ENCODE data around the gene AGXT.

AGXT gene

DNA sequence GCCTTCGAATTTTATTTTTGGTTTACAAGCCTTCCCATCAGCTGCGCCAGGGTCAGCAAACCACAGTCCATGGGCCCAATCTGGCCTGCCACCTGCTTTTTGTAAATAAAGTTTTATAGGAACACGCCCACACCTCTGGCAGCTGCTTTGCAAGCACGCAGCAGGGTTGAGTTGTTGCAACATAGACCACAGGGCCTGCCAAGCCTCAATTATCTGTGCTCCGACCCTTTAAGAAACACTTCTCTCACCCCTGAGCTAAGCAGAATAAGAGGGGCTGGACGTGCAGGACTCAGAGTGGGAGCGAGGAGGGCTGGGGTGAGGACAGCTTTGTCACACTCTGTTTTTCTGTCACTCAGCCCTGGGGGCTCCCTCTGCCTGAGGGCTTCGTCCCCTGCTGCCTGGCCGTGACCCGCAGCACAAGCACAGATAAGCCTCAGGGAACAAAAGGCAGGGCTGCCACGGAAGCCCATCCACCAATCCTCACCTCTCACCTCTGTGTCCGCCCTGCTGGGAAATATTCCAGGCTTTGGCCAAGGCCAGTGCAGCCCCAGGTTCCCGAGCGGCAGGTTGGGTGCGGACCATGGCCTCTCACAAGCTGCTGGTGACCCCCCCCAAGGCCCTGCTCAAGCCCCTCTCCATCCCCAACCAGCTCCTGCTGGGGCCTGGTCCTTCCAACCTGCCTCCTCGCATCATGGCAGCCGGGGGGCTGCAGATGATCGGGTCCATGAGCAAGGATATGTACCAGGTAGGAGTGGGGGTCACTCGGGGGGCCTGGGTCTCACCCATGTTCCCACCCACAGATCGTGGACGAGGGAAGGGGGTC lies at the start of gene AGXT:
AGXT (plus strand) TSS at position 539 of the 823 bp plus-strand sequence; CDS start at position 581, 42 bp downstream.
- no peak for DNase-seq
- H3K4me3 ChIP-seq (ENCODE audit: low read depth, low read length), result no peak within 1 kb of the TSS
- H3K36me3 ChIP-seq (replicated peaks), result no peaks in the 10 kb centered on the region
- no peaks in the 10 kb centered on the region for H3K27me3 ChIP-seq (replicated peaks)
- H3K27ac ChIP-seq, result no peak within 1 kb of the TSS
- TF ChIP-seq, protein P1, sequence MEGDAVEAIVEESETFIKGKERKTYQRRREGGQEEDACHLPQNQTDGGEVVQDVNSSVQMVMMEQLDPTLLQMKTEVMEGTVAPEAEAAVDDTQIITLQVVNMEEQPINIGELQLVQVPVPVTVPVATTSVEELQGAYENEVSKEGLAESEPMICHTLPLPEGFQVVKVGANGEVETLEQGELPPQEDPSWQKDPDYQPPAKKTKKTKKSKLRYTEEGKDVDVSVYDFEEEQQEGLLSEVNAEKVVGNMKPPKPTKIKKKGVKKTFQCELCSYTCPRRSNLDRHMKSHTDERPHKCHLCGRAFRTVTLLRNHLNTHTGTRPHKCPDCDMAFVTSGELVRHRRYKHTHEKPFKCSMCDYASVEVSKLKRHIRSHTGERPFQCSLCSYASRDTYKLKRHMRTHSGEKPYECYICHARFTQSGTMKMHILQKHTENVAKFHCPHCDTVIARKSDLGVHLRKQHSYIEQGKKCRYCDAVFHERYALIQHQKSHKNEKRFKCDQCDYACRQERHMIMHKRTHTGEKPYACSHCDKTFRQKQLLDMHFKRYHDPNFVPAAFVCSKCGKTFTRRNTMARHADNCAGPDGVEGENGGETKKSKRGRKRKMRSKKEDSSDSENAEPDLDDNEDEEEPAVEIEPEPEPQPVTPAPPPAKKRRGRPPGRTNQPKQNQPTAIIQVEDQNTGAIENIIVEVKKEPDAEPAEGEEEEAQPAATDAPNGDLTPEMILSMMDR (IDR thresholded peaks at IDR 0.05; ENCODE audit: low read depth, low read length, missing control alignments), result no peak
- in situ Hi-C loops (cut with HindIII; ENCODE audit: low pct_ligation_motif_present, low sequenced_read_pairs), result no loop called here

DNA sequence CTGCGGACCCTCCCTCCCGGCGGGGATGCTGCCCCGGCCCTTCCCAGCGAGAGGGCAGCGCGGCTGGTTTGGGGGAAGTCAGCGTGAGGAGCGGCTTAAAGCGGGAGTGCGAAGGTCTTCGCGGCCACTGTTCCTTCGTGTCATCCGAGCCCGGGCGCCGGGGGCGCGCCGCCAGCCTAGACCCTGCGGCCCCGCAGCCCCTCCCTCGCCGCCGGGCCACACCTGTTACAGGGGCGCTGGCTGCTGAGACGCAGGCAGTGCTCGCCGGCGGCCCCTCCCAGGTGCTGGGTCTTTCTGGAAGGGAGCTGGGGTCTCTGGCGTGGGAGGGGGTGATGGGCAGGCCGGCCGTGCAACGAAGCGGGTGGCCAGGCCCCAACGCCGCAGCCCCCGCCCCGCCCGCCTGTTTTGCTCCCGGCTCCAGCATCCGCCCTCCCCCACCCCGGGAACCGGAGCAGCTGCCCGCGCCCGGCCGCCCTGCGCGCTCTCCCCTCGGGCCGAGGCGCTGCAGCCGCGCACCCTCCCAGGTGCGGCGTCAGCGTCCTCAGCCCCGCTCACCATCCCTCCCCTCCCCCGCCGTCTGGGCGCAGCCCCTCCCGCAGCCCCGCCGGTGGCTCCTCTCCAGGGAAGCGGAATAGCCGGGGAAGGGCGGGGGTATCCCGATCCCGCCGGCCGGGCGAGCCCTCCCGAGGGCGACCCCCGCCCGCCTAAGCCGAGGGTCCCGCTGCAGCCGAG lies 49.3 kb upstream of the AGXT start:
- no peak for DNase-seq
- peaks cover 56% of the 10 kb centered on the region for H3K27me3 ChIP-seq (replicated peaks)
- TF ChIP-seq, protein P1 (IDR thresholded peaks at IDR 0.05; ENCODE audit: low read depth, low read length, missing control alignments), result no peak
- H3K27ac ChIP-seq, result no peak overlapping the region
- no peaks in the 10 kb centered on the region for H3K36me3 ChIP-seq (replicated peaks)
- in situ Hi-C loops (cut with HindIII; ENCODE audit: low pct_ligation_motif_present, low sequenced_read_pairs), result no loop called here
- no peak overlapping the region for H3K4me3 ChIP-seq (ENCODE audit: low read depth, low read length)

DNA sequence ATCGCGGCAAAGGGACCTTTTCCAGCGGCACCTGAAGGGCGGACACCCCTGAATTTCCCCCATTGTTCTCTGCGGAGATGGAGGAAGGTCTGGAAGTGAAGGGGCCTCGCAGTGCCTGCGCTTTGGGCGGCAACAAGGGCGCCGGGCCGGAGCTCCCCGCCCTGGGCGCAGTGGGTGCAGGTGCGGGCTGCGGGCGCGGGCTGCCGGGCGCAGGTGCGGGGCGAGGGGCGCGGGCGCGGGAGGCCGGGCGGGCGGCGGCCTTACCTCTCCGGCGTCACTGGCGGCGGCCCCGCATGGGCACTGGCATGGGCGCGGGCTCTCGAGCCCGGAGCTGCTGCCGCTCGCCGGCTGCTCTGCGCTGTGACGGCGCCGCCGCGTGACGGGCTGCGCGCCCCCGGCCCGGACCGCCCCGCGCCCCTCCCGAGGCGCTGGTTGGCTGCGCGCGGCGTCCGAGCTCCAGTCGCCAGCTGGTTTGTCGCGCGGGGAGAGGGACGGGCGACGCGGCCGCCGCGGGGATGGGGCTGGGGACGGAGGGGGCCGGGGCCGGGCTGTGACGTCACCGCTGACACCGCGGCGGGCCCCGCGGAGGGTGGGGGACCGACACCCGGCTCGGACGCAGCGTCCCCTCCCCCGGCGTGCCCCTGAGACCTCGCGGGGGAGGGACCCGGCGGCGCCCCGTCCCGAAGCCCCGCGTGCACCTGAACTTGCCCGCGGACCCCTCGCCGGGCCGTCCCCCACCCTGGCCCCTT lies 48.6 kb upstream of the AGXT start, which contains the start of gene KIF1A:
KIF1A (minus strand) TSS at position 362 of the 749 bp plus-strand sequence. CDS start 22,467 bp downstream, outside the sequence.
- H3K27ac ChIP-seq, result no peak within 1 kb of the TSS
- H3K4me3 ChIP-seq (ENCODE audit: low read depth, low read length), result no peak within 1 kb of the TSS
- peaks cover 56% of the 10 kb centered on the region for H3K27me3 ChIP-seq (replicated peaks)
- no peak for DNase-seq
- TF ChIP-seq, protein P1 (IDR thresholded peaks at IDR 0.05; ENCODE audit: low read depth, low read length, missing control alignments), result no peak
- in situ Hi-C loops (cut with HindIII; ENCODE audit: low pct_ligation_motif_present, low sequenced_read_pairs), result no loop called here
- no peaks in the 10 kb centered on the region for H3K36me3 ChIP-seq (replicated peaks)

DNA sequence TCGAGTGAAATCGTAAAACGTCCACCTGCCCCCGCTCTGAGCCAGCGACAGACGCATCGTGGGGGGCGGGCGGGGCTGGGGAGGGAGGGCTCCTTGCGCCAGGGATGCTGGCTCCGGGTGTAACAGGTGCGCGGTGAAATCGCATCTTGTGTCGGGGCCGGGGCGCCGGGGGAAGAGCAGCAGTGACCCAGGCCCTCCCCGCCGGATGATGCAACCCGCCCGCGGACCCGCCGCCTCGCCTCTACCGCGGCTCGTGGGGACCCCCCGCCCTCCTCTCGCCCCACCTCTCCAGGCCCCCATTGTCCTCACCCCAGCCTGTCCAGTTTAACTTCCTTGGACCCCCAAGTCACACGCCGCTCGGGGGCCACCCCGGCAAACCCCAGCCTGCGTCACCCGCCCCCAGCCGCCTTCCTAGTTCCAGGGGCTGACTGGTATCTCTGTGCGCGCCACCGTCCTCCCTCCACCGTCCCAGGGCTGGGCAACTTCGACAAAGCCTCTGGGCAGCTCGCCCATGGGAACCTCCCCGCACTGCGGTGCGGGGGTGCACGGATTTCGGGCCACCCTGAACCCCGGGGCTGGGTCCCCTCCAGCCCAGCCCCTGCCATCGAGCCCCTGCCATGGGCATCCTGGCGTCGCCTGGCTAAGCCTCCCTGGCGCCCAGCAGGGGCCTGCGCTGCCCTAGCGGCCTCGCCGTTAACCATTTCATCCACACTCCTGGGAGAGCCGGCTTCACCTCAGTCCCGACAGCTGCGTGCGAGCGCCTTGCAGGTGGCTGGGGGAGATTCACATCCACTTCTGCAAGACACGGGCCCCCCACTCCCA lies 47.8 kb upstream of the AGXT start:
- TF ChIP-seq, protein P1 (IDR thresholded peaks at IDR 0.05; ENCODE audit: low read depth, low read length, missing control alignments), result no peak
- no peak overlapping the region for H3K27ac ChIP-seq
- no peak for DNase-seq
- no peak overlapping the region for H3K4me3 ChIP-seq (ENCODE audit: low read depth, low read length)
- in situ Hi-C loops (cut with HindIII; ENCODE audit: low pct_ligation_motif_present, low sequenced_read_pairs), result no loop called here
- H3K36me3 ChIP-seq (replicated peaks), result no peaks in the 10 kb centered on the region
- peaks cover 56% of the 10 kb centered on the region for H3K27me3 ChIP-seq (replicated peaks)

DNA sequence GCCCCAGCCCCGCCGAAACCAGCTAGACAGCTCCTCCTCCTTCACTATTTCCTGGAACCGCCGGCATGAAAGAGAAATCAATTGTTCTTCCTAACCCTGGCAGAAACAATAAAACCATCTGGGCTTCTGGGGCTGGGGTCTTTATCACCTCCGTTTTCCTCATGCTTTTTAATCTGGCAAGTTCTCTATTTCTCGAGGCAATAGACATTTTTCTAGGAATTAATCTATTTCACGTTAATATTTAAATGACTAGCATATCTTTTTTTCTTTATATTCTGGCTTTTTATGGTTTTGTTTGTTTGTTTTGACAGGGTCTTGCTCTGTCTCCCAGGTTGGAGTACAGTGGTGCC lies 47.2 kb upstream of the AGXT start:
- Histone ChIP-seq H3K27me3 (replicated peaks) (peaks cover 56% of the 10 kb centered on the region), H3K27ac (no peak overlapping the region), H3K36me3 (replicated peaks) (no peaks in the 10 kb centered on the region), H3K4me3 (ENCODE audit: low read depth, low read length) (no peak overlapping the region)
- in situ Hi-C loops (cut with HindIII; ENCODE audit: low pct_ligation_motif_present, low sequenced_read_pairs), result no loop called here
- no peak for DNase-seq
- TF ChIP-seq, protein P1 (IDR thresholded peaks at IDR 0.05; ENCODE audit: low read depth, low read length, missing control alignments), result no peak
